Coronary artery (tissue), 2 donors: ENCODE data around the gene XRCC2.
"Not testable (repeated sequence)": the region's sequence is repeated elsewhere in the genome, so short reads cannot be mapped to it uniquely, and the experiment has no call there.

Experiments
- DNase-seq: peaks from one replicate; pipeline ENCODE4 v3.0.0-alpha.2; 2017; ENCODE audit warnings: low spot score
- H3K27ac ChIP-seq, 2 donors: fragments of 200-600 bp; sonication (generic); one replicate each; pipeline ENCODE4 v1.5.1; 2016 to 2019
- H3K4me3 ChIP-seq: fragments of 200-600 bp; sonication (generic); 2 replicates; pipeline ENCODE4 v1.5.1; 2016; ENCODE audit warnings: mild to moderate bottlenecking, moderate library complexity
- CTCF ChIP-seq: fragments of 200-600 bp; sonication (generic); IDR thresholded peaks from one replicate; pipeline ENCODE4 v1.5.1; 2019; ENCODE audit warnings: antibody characterized with exemption

Gene XRCC2

GRCh38 chr7:152699079-152699478 is 23.1 kb upstream of the XRCC2 start:
- no peak overlapping the region for H3K4me3 ChIP-seq
- DNase-seq, result no peak
- no peak overlapping the region for H3K27ac ChIP-seq
- TF ChIP-seq CTCF, result no peak

- H3K27ac ChIP-seq, DNase-seq, H3K4me3 ChIP-seq: not testable (repeated sequence)
These were observed 21.5 kb upstream of the XRCC2 start for GRCh38 chr7:152697268-152697974.

GRCh38 chr7:152692196-152692595 is 16.3 kb upstream of the XRCC2 start:
- not testable (repeated sequence) for H3K4me3 ChIP-seq, H3K27ac ChIP-seq, DNase-seq

GRCh38 chr7:152683297-152683696 is 7.4 kb upstream of the XRCC2 start:
- DNase-seq, result no peak
- TF ChIP-seq CTCF, result no peak
- Histone ChIP-seq H3K27ac (no peak overlapping the region), H3K4me3 (no peak overlapping the region)

GRCh38 chr7:152677808-152678670 is 2.1 kb upstream of the XRCC2 start:
- no peak for TF ChIP-seq CTCF
- no peak for DNase-seq
- H3K4me3 ChIP-seq, result no peak overlapping the region
- H3K27ac ChIP-seq, result no peak overlapping the region

GRCh38 chr7:152674860-152675758 is 832 bp downstream of the XRCC2 start:
- no peak for TF ChIP-seq CTCF
- no peak for DNase-seq
- Histone ChIP-seq H3K4me3 (peak overlapping the region; percentile 77), H3K27ac (no peak overlapping the region)

- Histone ChIP-seq H3K4me3 (no peak overlapping the region), H3K27ac (no peak overlapping the region)
- no peak for DNase-seq
- TF ChIP-seq CTCF, result no peak
These were observed 2.0 kb downstream of the XRCC2 start for GRCh38 chr7:152673897-152674296.
